IPS-18a (cell line): ENCODE results near the gene EFHC2.
"Not testable (repeated sequence)": the region's sequence is repeated elsewhere in the genome, so short reads cannot be mapped to it uniquely, and the experiment has no call there.

Experiments
- H3K27ac ChIP-seq: one replicate; pipeline ENCODE4 v1.5.1; 2013; ENCODE audit warnings: low read length
- H3K27me3 ChIP-seq: one replicate; pipeline ENCODE4 v1.6.1; 2013; ENCODE audit warnings: mild to moderate bottlenecking, low read length; ENCODE audit not compliant: control insufficient read depth, insufficient read depth
- H3K36me3 ChIP-seq: one replicate; pipeline ENCODE4 v1.6.1; 2013; ENCODE audit warnings: low read depth, low read length; ENCODE audit not compliant: control insufficient read depth
- H3K4me1 ChIP-seq: one replicate; pipeline ENCODE4 v1.6.1; 2013; ENCODE audit warnings: low read depth, low read length; ENCODE audit not compliant: control insufficient read depth
- H3K4me3 ChIP-seq: one replicate; pipeline ENCODE4 v1.5.1; 2013; ENCODE audit warnings: low read length
- H3K9ac ChIP-seq: one replicate; pipeline ENCODE4 v1.6.1; 2013; ENCODE audit warnings: mild to moderate bottlenecking, low read length, moderate library complexity
- H3K9me3 ChIP-seq: one replicate; pipeline ENCODE4 v1.6.1; 2013; ENCODE audit warnings: low read depth, low read length; ENCODE audit not compliant: control insufficient read depth

The EFHC2 gene

DNA sequence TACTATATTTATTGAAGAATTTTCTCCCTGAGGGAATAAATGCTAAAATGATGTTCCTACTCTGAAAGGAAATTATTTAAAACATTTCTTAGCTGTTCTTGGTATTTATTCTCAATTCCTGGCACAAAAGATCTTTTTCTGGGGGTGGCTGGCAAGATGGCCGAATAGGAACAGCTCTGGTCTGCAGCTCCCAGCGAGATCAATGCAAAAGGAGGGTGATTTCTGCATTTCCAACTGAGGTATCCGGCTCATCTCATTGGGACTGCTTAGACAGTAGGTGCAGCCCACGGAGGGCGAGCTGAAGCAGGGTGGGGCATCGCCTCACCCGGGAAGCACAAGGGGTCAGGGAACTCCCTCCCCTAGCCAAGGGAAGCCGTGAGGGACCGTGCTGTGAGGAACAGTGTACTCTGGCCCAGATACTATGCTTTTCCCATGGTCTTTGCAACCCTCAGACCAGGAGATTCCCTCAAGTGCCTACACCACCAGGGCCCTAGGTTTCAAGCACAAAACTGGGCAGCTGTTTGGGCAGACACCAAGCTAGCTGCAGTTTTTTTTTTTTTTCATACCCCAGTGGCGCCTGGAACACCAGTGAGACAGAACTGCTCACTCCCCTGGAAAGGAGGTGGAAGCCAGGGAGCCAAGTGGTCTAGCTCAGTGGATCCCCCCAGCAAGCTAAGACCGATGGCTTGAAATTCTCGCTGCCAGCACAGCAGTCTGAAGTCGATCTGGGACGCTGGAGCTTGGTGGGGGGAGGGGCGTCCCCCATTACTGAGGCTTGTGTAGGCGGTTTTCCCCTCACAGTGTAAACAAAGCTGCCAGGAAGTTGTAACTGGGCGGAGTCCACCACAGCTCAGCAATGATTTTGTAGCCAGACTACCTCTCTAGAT lies 90.5 kb downstream of the EFHC2 start:
- not testable (repeated sequence) for H3K4me3 ChIP-seq, H3K27ac ChIP-seq

DNA sequence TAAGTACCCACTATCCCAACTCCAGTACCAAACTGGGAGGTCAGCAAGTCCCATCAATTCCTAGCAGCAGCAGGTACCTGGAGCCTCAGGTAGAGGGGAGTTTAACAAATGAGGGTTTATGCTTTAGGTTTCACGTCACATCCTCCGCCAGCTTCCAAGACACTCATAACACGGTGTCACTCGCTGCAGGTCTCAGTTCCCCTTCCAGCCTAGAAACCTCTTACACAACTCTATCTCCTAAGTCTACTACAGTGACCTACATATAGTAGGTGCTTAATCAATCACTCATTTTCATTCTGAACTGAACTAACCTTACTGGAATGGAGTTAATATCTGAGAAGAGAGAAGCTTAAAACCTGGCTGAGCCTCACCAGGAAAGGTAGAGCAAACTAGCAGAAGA lies 96.0 kb downstream of the EFHC2 start:
- Histone ChIP-seq H3K36me3 (no peaks in the 10 kb centered on the region), H3K27me3 (no peaks in the 10 kb centered on the region), H3K9me3 (peaks cover 6% of the 10 kb centered on the region), H3K4me3 (no peak overlapping the region), H3K4me1 (peaks cover 4% of the 10 kb centered on the region), H3K9ac (no peak overlapping the region), H3K27ac (no peak overlapping the region)

More for the DNA sequence above, 90.5 kb downstream of the EFHC2 start:
- H3K27me3 ChIP-seq, H3K9me3 ChIP-seq, H3K36me3 ChIP-seq, H3K9ac ChIP-seq, H3K4me1 ChIP-seq: not testable (repeated sequence)

DNA sequence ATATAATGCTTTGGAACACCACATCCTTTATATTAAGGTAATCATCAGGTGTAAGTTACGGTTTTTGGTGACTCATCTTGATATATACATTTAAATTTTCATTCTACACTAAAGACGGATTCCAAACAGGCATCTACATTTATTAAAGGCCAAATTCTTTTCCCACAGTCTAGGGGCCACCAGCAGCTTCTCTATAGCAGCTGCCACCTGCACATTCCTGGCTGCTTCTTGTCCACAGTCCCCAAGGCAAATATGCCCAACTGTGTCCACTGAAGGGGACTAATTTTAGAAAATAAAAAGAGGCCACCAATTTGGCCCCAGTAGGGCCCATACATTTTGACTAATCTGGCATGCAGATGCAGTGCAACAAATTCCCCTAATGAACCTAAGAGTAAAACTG lies 96.6 kb downstream of the EFHC2 start:
- peaks cover 4% of the 10 kb centered on the region for H3K4me1 ChIP-seq
- no peak overlapping the region for H3K27ac ChIP-seq
- H3K9me3 ChIP-seq: no peaks in the 10 kb centered on the region
- no peaks in the 10 kb centered on the region for H3K36me3 ChIP-seq
- H3K9ac ChIP-seq: no peak overlapping the region
- H3K27me3 ChIP-seq: no peaks in the 10 kb centered on the region
- H3K4me3 ChIP-seq: no peak overlapping the region

DNA sequence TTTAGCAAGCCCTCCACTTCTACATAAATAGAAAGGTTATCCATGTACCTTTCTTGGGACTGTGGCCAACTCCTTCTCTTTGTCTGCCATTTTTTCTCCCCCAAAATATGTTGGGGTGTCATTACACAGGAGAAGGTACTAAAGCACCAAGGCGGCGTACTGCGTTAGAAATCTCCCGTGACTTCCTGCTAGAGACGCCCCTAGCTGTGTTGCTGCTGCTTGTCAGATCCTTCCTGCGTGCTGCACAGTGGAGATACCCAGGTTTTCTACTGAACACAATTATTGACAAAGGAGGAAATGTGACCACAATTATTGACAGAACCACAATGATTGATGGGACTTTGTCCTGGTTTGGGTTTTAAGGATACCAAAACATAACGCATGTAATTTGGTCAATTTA lies 97.7 kb downstream of the EFHC2 start:
- Histone ChIP-seq H3K4me3 (no peak overlapping the region), H3K9me3 (no peaks in the 10 kb centered on the region), H3K36me3 (no peaks in the 10 kb centered on the region), H3K9ac (no peak overlapping the region), H3K27ac (no peak overlapping the region), H3K4me1 (peaks cover 4% of the 10 kb centered on the region), H3K27me3 (no peaks in the 10 kb centered on the region)

DNA sequence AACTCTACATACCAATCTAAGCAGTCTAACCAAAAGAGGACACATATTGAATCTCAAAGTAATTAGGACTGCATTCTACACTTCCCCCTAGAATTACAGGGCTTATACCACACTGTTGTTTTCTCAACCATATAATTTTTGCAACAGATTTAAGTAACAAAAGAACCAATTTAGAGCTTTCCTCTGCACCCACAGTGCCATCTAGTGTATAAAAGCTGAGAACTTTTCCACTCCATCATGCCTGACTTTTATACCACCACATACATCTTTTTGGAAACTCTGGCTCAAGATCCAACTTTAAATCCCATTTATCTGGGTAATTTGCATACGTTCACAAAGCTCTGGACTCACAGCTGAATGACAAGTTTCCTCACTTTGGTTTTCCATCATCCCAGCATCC lies 99.5 kb downstream of the EFHC2 start:
- H3K27ac ChIP-seq: no peak overlapping the region
- H3K9ac ChIP-seq: no peak overlapping the region
- H3K27me3 ChIP-seq: no peaks in the 10 kb centered on the region
- H3K36me3 ChIP-seq: no peaks in the 10 kb centered on the region
- H3K9me3 ChIP-seq: no peaks in the 10 kb centered on the region
- no peak overlapping the region for H3K4me3 ChIP-seq
- H3K4me1 ChIP-seq: peaks cover 4% of the 10 kb centered on the region

DNA sequence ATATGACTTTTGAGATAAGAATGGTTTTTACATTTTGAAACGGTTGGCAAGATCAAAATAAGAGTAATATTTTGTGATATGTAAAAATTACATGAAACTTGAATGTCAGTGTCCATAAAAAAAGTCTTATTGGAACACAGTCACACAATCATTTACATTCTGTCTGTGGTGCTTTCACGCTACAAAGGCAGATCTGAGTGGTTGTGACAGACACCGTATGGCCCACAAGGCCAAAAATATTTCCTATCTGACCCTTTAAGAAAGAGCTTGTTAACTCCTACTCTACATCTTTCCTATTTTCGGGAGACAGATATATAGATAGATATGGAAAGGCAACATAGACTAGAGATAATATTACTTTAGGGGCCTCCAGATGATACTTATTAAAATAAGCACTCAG lies 101.9 kb downstream of the EFHC2 start:
- Histone ChIP-seq H3K4me3 (no peak overlapping the region), H3K9me3 (peaks cover 3% of the 10 kb centered on the region), H3K4me1 (no peaks in the 10 kb centered on the region), H3K36me3 (no peaks in the 10 kb centered on the region), H3K27ac (no peak overlapping the region), H3K9ac (no peak overlapping the region), H3K27me3 (no peaks in the 10 kb centered on the region)

DNA sequence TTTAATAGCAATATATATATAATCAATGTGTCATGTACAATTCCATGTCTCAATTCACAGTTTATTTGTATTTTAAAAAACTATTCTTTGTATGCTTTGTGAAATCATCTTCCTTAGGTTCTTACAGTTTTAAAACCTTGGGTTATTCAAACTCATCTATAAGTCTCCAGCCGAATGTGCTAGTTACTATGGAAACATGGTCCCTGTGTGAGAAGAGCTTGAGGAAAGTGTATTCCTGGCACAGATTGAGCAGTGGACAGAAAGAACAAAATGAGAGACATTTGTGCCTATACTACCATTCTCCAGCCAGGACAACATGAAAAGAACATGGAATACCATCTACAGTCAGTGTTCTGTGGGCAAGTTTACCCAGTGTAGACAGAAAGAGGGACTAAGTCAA lies 103.4 kb downstream of the EFHC2 start:
- H3K36me3 ChIP-seq: no peaks in the 10 kb centered on the region
- H3K4me3 ChIP-seq: no peak overlapping the region
- no peaks in the 10 kb centered on the region for H3K4me1 ChIP-seq
- H3K9me3 ChIP-seq: peaks cover 9% of the 10 kb centered on the region
- H3K9ac ChIP-seq: no peak overlapping the region
- H3K27me3 ChIP-seq: no peaks in the 10 kb centered on the region
- no peak overlapping the region for H3K27ac ChIP-seq

DNA sequence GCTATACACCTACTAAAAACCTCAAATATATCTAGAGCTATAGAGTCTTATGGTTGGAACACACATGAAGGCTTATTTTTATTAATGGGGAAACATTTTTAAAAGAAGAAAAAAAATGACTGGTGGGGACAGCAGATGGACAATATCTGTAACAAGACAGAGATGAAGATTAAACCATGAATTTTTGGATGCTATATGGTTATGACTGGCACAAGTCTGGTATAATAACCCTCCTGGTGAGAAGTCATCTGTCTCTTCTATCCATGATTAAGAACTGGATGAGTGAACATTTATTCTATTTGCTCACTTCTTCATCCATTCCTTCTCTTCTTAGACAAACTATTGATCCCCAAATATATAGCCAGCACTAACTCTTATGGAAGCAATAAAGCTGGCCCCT lies 104.4 kb downstream of the EFHC2 start:
- H3K27ac ChIP-seq: no peak overlapping the region
- no peaks in the 10 kb centered on the region for H3K36me3 ChIP-seq
- H3K4me3 ChIP-seq: no peak overlapping the region
- peaks cover 11% of the 10 kb centered on the region for H3K9me3 ChIP-seq
- H3K9ac ChIP-seq: no peak overlapping the region
- H3K27me3 ChIP-seq: no peaks in the 10 kb centered on the region
- H3K4me1 ChIP-seq: no peaks in the 10 kb centered on the region

DNA sequence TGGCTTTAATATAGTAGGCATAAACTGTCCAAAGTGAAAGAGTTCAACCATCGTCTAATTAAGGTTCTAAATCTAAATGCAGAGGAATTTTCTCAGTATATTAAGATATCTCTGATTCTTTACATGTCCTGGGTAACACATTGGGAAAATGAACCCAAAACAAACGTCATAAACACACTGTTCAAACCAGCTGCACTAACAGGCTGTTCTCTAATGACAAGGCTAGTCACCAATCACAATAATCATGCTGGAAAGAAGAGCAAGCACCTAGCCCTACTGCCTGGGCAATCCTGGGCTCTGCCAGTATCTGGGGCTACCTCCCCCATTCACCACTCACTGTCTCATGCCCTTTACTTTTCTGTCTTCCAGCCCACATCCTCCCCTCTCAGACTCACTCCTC lies 107.9 kb downstream of the EFHC2 start:
- Histone ChIP-seq H3K9me3 (peaks cover 11% of the 10 kb centered on the region), H3K36me3 (no peaks in the 10 kb centered on the region), H3K27ac (no peak overlapping the region), H3K9ac (no peak overlapping the region), H3K4me1 (no peaks in the 10 kb centered on the region), H3K4me3 (no peak overlapping the region), H3K27me3 (no peaks in the 10 kb centered on the region)

DNA sequence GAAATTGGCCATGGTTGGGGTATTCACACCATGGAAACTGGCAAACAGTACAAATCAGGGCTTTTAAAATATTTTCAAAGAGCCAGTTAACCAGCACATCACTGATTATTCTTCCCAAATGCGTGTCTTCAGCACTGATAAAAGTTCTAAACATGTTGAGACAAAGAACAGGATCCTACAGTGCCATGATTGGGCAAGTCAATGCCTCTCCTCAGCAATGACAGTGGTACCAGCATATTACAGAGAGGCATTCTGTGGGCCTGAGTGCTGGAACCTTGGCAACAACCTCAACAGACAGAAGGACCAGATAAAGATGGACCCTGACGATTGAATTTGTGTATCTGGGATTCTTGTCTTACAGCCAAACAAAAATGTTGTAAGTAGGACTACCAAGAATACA lies 108.9 kb downstream of the EFHC2 start:
- Histone ChIP-seq H3K27ac (no peak overlapping the region), H3K36me3 (no peaks in the 10 kb centered on the region), H3K4me3 (no peak overlapping the region), H3K9me3 (peaks cover 11% of the 10 kb centered on the region), H3K27me3 (no peaks in the 10 kb centered on the region), H3K4me1 (no peaks in the 10 kb centered on the region), H3K9ac (no peak overlapping the region)

DNA sequence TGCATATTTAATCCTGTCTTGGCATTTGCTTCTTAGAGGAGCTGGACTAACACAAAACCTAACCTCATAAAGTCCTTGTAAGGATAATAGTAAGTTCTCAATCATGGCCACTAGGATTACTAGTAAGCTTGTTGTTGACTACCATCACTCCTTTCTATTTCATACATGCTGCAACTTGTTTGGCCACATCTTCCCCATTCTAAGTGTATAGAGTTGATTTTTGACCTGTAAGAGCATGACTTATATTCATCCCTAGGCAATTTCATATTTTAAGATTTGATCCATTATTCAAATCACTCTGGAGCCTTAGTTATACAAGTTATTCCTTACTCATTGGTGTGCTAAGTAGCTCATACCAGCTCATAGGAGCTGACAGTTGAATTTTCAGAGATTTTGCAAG lies 109.4 kb downstream of the EFHC2 start:
- Histone ChIP-seq H3K27ac (no peak overlapping the region), H3K9ac (no peak overlapping the region), H3K27me3 (no peaks in the 10 kb centered on the region), H3K4me1 (no peaks in the 10 kb centered on the region), H3K36me3 (no peaks in the 10 kb centered on the region), H3K9me3 (peaks cover 11% of the 10 kb centered on the region), H3K4me3 (no peak overlapping the region)

DNA sequence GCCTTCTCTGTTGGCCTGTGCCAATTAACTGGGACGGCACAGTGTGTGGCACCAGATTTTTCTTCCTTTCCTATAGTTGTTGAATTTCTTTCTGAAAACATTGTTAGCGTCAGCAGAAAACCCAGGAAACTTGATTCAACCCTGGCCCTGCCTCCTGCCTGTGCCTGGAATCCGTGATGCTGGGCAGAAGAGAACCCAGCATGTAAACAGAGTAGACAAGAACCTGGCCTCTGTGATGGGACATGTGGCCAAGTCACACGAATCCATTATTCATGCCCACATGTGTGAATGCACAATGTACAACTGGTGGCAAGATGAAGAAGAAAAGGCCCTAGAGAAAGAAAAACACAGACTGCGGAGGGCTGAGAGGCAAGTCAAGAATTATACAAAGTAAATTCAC lies 111.4 kb downstream of the EFHC2 start:
- Histone ChIP-seq H3K4me3 (no peak overlapping the region), H3K9me3 (peaks cover 12% of the 10 kb centered on the region), H3K4me1 (peaks cover 9% of the 10 kb centered on the region), H3K27me3 (no peaks in the 10 kb centered on the region), H3K36me3 (no peaks in the 10 kb centered on the region), H3K9ac (no peak overlapping the region), H3K27ac (no peak overlapping the region)
